HG03196 (cell line): ENCODE results near the gene SUPT3H.

Source experiments
- ATAC-seq: cut with Tn5 transposase; IDR thresholded peaks from one replicate; pipeline ENCODE4 v1.9.1; 2021; ENCODE audit not compliant: unreplicated experiment

Gene SUPT3H

DNA sequence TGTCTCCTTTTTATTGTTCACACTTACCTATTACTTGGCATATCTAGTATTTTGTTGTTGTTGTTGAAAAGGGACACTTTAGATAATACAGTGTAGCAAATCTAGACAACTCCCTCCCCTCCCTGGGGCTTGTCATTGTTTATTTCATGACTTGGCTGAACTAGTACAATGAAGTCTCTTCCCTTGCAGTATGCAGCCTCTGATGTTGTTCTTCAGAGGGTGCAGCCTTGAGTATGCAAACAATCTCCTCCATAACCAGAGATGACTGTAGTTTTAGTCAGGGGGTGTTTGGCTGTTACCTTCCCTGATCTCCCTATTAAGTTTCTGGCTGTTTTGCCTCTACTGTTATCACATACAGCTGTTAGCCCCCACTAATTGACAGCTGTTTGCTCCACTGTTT, 365.0 kb downstream of the SUPT3H start:
- ATAC-seq, result no peak

DNA sequence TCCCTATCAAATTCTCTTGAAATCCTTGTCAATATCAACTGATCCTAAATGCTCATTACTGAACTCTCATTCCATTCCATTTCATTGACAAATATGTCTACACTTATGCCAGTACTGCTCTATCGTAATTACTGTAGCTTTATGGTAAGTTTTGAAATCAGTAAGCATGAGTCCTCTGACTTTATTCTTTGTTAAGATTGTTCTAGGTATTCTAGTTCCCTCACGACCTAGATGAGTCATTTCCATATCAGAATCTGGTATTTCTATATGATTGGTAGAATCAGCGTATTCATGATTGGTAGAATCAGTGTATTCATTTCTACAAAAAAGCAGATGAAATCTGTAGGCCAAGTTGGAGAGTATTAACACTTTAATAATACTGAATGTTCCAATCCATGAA, 368.2 kb downstream of the SUPT3H start:
- ATAC-seq, result no peak

DNA sequence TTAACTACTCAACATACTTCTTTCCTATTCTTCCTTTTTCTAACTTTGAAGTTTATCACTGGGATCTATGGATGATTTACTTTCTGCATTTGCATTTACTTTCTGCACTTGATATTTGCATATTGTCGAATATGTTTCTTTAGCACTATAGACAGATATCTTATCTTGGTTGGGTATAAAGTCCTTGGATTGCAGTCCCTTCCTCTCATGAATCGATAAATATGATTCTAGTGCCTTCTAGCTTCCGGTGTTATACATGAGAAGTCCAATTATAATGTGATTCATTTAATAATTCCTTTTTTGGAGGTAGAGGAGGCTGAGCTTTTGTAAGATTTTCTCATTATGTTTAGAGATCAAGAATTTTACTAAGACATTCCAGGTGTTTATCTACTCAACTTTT, 370.8 kb downstream of the SUPT3H start:
- no peak for ATAC-seq

DNA sequence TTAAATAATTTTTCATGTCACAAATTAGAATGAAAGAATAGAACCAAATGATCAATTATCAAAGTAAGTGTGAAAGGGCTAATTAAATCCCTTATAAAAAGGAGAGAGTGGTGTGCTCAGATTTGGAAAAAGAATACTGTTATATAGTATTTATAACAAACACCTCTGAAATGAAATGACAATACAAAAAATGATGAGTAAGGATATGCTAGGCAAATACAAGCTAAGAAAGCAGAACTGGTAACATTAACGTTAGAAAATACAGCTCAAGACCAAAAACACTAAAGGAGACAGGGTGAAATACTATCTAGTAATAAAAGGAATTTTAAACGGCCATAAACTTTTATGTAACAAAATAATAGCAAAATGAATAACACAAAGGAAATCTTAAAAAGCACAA, 373.8 kb downstream of the SUPT3H start:
- no peak for ATAC-seq

DNA sequence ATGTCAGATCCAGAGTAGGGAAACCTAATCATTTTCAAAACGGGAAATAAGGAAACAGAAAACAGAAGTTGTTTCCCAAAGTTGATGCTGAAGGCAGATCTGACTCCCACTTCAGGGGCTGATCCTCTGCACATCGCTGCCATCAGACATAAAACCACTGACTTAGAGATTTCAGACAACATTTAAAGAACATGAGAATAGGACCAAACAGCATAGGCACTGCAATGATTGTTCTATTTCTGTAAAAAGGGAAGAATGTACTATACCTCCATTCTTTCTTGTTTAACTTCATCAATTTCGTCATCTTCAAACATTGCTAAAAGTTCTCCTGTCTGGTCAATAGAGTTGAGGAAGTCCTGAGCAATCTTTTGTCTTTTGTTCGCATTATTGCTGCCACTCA, 374.3 kb downstream of the SUPT3H start:
- ATAC-seq, result no peak

DNA sequence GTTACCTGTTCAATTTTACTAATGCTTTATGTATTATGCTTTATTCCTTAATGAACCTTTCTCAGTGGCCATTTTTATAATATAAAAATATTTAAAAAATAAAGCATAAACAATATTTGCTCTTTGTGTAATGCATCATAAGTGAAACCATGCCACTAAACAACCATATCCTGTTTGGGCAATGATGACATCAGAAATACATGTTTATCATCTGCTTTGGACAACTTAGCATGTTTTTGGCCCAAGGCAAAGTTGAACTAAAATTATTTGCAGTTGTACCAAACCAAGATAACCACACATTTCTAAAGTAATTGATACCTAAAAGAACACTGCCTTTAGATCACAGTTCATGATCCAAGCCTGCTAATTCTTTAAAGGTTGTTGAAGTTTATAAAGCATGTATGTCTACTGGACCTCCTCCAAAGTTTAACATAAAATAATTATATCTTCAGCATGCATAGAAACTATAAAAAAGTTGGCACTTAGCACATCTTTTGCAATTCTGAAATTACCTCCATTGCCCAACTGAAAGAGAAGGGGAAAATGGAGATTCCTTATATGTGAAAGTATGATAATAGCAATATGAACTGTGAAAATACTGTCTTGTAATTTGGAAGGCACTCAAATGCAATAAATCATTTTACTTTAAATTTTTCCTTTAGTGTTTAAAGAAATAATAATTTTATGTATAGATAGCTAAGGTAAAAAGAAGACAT, 375.2 kb downstream of the SUPT3H start:
- ATAC-seq, result no peak

DNA sequence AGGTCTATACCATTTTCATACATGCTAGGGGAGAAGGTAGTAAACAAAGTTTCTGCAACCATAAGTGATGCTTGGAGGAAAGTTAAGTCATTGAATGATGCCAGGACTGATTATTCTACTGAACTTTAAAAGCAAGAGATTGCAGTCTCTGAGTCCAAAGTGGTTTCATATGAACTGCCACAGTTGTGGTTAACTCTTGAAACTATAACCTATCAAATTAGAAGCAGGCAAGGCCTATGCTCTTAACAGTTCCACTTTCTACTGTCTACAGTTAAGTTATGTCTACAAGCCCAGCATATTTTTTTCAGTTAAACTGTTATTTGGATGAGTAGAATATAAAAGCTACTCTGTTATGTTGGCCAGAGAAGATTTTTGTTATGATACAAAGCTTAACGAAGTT, 376.1 kb downstream of the SUPT3H start:
- peak; percentile 99 for ATAC-seq

DNA sequence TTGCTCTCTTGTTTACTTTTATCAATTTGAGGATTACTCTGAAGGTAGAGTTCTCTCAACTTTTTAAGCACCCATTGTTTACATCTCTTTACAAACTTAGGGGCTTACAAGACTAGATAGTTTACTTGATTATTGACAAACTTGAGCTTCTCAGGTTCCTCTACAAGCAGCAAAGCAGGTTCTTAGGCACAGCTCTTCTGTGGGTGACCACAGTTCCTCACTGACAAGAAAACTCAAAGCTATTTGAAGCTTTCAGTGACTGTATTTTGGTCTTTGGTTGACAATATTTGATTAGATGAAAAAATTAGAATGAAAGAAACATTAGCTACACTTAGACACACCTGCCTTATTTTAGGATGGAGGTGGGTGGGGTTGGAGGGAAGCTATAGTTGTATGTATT, 376.9 kb downstream of the SUPT3H start:
- ATAC-seq, result no peak

DNA sequence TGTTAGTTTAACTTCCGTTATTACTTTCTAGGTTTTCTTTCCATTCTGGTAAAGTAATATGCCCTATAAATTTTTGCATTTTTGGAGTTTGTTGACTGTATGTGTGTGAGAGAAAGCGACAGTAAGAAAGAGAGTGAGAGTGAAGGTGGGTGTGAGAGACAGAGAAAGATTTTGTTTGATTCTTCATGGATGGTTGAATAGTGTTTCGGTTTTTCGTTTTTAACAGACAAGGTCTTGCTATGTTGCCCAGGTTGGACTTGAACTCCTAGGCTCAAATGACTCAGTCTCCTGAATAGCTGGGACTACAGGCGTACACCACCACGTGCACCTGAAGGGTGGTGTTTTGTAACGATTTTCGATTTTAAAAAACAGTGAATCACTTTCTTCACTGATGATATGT, 378.7 kb downstream of the SUPT3H start:
- no peak for ATAC-seq

DNA sequence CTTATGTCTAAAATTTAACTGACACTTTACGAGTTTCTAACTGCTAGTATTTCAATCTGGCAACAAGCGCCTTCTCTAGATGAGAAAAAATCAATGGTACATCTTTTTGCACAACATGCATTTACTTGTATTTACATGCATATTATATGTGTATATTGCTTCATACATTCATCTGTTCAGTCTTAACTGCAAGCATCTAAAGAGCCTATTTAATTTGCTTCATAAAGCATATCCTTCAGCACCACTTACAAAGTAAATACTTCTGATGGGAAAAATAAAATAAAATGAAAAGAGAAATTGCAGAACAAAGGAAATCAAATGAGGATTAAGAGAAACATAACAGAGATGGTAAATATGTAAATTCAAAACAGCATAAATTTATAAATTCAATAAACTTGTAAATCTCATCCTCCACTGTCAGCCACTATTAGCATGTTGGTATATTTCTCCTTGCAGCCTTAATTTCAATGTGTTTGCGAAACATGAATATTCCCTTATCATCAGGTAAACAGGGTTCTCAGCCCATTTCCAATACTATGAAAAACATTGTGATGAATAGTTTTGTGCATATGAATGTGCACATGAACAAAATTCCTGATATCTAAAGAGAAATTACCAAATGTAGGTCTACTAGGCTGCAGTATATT, 382.1 kb downstream of the SUPT3H start:
- no peak for ATAC-seq

DNA sequence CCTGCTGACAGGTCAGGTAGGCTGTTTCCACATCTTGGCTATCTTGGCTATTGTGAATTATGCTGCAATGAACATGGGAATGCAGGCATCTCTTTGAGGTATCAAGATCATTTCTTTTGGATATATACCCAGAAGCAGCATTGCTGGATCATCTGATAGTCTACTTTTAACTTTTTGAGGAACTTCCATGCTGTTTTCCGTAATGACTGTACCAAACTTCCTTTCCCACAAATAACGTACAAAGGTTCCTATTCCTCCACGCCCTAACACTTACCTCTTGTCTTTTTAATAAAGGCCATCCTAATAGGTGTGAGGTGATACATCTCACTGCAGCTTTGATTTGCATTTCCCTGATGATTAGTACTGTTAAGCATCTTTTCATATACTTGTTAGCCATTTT, 388.3 kb downstream of the SUPT3H start:
- ATAC-seq, result no peak

DNA sequence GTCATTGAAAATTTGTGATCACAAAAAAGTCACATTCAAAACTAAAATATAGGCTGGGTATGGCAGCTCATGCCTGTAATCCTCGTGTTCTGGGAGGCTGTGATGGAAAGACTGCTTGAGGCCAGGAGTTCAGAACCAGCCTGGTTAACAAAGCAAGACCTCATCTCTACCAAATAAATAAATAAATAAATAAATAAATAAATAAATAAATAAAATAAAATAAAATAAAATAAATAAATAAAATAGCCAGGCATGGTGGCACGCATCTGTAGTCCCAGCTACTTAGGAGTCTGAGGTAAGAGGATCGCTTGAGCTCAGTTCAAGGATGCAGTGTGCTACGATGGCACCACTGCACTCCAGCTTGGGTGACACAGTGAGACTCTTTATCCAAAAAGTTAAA, 392.7 kb downstream of the SUPT3H start:
- ATAC-seq, result no peak

DNA sequence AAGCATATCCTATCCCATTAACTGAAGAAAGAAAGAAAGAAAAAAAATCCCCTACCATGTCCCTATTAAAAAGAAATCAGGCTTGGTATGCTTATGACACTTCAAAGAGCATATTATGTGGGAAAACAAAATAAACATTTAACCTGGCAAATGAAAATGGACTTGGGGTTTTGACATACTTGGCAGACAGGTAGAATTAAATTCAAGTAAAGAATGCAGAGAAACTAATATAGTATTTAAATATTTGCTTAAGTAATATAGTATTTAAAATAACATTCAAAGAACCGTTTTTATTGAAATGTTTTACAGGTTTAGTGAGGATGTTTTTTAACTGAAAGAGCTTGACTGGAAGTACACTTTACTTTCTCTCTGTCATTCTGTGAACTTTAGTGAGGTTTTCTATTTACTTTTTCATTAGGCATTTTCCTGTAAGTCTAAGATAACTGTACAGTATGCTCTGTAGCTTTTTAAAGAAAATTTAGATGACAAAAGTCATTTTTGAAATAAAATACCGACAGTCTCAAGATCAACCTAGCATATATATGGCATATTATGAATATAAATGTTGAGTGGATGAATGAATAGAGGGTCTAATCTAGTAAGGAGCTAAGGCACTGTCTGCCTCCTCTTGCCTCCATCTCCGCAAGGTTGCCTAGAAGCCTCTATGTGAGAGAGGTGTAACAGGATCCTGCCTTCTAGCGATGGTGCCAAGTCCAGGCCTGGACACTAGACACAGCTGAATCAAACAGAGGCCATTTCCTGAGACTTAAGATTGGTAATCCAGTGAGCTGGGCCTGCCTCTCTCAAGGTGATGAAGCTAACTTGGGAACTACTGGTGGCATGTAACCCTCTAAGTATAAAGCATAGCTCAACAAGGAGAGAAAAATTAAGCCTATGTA, 394.0 kb downstream of the SUPT3H start:
- ATAC-seq, result no peak

DNA sequence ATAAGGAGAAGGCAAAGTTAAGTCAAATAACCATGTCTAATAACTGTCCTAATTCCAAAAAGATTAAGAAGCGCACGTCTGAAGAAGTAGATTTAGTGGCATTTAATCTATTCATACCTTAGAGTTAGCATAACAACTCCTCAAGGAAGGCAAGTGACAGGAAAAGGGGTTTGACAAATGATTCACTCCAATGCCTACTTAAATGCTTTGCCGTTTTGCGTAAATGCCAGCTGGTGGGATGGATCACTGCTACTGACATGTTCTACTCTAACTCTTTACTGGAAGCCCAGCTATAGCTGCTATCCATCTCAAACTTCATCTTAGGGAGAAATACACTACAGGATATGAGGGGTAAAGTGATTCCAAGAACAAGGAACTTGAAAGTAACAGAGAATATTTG, 396.9 kb downstream of the SUPT3H start:
- ATAC-seq, result no peak

DNA sequence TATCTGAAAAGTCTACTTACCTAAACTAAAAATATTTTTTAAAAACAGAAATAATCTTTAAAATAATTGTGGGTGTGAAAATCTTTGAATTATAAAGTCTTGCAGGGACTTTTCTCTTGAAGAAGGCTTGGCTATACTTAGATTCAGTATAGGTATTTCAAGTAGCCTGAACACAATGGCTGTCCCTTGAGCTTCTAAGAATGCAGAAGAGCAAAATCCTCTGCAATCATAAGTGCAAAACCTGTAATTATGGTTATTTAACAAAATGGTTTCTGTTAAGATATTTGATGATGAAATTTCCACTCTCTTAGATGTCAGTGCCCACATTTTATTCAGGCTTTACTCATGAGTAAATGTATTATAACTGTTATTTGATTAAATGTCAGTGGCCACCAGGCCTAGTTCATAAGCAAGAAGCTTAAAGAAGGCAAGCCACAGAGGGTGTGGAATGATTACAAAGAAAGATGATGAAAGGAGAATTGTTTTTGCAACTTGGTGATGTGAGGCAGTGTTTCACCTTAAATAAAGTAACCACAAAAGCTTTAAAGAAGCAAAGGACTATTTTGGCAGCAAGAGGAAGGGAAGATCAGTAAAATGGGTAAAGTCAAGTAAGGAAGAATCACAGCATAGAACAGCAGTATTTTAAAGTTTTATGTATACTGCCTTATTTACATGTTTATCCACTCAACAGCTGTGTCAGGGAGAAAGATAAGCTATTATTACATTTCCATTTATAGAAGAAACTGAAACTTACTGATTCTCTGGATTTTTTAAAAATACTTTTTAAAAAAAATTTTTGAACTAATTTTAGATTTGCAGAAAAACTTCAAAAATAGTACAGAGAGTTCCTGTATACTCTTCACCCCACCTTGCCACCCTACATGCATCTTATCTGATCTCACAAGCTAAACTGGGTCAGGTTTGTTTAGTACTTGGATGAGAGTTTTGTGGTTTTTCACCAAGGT, 400.8 kb downstream of the SUPT3H start:
- ATAC-seq, result no peak

DNA sequence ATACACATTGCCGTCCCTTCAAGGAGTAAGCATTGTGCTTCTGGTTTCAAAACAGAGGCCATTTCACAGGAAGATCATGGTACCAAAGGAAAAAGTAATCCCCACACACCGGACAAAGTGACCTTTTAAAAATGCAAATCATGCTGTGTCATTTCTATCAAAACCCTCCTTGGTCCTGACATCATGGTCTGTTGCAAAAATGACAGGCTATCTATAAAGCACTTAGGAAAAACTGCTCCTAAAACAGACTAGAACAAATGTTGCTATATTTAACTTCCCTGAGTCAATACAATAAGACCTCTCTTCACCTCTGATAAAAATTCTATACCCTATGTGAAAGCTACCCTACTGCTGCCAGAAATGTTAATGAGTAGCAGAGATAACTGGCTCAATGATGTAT, 403.2 kb downstream of the SUPT3H start:
- no peak for ATAC-seq

DNA sequence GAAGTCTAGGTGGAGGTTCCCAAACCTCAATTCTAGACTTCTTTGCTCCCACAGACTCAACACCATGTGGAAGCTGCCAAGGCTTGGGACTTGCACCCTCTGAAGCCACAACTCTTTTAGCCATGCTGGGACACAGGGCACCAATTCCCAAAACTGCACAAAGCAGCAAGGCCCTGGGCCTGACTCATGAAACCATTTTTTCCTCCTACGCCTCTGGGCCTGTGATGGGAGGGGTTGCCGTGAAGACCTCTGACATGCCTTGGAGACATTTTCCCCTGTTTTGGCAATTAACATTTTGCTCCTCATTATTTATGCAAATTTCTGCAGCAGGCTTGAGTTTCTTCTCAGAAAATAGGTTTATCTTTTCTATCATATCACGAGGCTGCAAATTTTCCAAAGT, 405.0 kb downstream of the SUPT3H start:
- no peak for ATAC-seq

DNA sequence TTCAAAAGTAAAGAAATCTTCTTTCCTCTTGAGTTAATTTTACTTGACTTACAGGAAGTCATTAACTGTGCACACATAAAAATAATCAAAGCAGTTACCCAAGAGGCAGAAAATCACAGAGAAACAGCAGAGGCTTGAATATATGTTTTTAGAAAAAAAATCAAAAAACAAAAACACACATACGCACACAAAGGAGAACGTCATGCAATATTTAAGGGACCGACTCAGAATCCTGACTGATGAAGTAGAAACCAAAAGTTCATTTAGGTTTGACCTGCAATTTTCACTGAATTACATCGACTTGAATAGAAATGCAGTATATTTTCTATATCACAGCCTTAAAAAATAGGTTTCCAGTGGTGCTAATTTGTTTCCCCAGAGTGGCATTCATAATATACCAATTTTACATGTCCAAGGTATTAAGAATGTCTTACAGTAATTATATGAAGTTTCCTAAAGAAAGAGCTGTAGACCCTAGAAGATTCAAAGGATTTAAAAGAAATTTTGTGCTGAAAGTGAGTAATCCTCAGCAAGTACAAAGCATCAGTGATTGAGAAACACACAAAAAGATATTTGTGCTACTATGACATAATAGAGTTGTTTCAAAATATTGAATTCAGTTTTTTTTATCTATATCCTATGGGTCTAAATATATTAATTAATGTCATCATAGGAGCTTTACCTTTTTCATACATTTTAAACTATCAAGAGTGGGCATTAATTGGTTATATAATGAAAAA, 408.1 kb downstream of the SUPT3H start:
- ATAC-seq, result no peak

DNA sequence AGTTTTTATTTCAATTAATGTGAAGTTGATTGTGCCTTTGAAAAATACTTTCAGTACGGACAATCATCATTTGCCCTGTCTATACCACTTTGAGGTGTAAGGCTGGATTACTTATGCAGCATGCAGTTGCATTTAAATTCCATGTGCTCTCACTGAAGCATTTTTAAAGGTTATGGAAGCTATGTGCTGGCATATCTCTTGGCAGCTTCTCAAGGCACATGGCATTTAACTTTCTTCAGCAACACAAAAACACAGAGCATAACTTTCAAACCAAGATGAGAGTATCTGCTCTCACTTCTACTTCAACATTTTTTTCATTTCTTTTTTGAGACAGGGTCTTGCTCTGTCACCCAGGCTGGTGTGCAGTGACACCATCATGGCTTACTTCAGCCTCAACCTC, 410.3 kb downstream of the SUPT3H start:
- ATAC-seq, result no peak

DNA sequence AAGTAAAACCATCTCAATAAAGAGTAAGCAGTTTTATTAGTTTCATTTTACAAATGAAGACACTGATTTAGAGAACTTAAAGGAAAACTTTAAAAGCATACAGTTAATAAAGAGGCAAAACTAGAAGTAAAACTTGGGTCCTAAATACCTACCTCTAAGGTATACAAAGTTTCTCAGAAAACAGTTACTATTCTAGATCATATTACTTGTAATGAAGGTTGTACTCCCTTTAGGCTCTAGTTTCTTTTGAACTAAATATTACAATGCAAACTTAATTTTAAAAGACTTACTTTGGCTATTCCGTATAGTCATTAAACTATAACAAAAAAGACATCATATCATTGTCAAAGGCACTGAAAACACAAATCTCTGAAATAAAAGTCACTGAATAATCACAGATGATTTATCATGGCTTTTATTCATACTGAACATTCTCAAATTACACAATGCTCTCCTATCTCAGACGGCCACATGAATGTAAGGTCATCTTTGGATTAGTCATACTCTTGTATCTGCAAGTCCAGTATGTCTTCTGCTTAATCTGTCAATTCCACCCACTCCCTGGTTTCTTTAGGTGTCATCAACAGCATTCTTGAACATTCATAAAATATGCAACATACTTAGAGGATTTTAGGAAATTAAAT, 411.2 kb downstream of the SUPT3H start:
- no peak for ATAC-seq
